Astrocyte of the spinal cord (primary cell): Measurements from ENCODE around the gene PPP1R12B.
"Not testable (repeated sequence)": the region's sequence is repeated elsewhere in the genome, so short reads cannot be mapped to it uniquely, and the experiment has no call there.

Experiments
- DNase-seq: peaks from one replicate; pipeline ENCODE4 v3.0.0; 2011; ENCODE audit warnings: low read depth, low spot score
- H3K4me3 ChIP-seq: 2 replicates; pipeline ENCODE4 v1.5.1; 2011; ENCODE audit warnings: low read depth, mild to moderate bottlenecking, low read length, moderate library complexity
- in situ Hi-C: cut with HindIII; loops from 2 replicates; pipeline ENCODE4 v1.10.0; 2017; ENCODE audit warnings: low sequenced_read_pairs
- TF ChIP-seq, protein P1 (sequence below): IDR thresholded peaks from 2 replicates; pipeline ENCODE4 v1.5.1; 2012; ENCODE audit warnings: low read depth, mild to moderate bottlenecking, low read length, inconsistent platforms

Gene PPP1R12B

DNA sequence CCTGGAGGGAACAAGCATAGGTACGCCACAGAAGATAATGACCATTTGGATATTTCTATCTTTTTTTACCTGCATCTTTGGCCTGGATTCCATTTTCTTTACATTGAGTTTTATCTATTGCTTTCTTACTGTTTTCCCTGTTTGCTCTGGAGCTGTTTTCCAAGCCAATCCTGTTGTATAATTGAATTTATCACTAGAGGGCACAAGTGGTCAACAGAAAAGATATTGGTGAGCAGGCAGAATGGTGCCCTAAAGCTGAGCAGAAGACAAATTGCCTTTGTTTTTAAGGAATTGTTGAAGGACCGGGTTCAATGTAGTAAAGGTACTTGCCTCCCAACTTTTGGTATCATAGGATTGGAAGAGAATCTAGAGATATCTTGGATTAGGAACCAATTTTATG, 152.8 kb downstream of the PPP1R12B start:
- TF ChIP-seq, protein P1, sequence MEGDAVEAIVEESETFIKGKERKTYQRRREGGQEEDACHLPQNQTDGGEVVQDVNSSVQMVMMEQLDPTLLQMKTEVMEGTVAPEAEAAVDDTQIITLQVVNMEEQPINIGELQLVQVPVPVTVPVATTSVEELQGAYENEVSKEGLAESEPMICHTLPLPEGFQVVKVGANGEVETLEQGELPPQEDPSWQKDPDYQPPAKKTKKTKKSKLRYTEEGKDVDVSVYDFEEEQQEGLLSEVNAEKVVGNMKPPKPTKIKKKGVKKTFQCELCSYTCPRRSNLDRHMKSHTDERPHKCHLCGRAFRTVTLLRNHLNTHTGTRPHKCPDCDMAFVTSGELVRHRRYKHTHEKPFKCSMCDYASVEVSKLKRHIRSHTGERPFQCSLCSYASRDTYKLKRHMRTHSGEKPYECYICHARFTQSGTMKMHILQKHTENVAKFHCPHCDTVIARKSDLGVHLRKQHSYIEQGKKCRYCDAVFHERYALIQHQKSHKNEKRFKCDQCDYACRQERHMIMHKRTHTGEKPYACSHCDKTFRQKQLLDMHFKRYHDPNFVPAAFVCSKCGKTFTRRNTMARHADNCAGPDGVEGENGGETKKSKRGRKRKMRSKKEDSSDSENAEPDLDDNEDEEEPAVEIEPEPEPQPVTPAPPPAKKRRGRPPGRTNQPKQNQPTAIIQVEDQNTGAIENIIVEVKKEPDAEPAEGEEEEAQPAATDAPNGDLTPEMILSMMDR, result peak; percentile 38
- DNase-seq, result peak; percentile 43
- in situ Hi-C loops, result no loop called here

DNA sequence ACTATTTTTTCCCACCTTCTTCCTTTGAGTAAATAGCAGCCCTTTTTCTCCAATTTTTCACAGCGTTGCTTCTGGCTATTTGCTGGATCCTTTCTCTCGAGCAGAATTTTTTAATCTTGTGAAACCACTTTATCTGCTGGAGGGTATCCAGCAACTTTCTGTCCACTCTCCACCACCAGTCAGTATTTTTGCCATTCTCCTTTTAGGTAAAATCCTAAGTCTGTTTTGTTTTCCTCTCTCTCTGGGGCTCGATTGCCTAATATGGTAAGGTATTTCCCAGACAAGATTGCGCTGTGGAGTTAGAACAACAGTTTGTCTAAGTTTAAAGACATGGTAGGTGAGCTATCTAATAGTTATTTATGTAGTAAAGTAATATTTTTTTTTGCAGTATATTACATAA, 156.9 kb downstream of the PPP1R12B start:
- TF ChIP-seq, protein P1, result no peak
- peak; percentile 83 for DNase-seq
- in situ Hi-C loops, result no loop called here
- no peak overlapping the region for H3K4me3 ChIP-seq

More for the DNA sequence above, 152.8 kb downstream of the PPP1R12B start:
- H3K4me3 ChIP-seq, result no peak overlapping the region

DNA sequence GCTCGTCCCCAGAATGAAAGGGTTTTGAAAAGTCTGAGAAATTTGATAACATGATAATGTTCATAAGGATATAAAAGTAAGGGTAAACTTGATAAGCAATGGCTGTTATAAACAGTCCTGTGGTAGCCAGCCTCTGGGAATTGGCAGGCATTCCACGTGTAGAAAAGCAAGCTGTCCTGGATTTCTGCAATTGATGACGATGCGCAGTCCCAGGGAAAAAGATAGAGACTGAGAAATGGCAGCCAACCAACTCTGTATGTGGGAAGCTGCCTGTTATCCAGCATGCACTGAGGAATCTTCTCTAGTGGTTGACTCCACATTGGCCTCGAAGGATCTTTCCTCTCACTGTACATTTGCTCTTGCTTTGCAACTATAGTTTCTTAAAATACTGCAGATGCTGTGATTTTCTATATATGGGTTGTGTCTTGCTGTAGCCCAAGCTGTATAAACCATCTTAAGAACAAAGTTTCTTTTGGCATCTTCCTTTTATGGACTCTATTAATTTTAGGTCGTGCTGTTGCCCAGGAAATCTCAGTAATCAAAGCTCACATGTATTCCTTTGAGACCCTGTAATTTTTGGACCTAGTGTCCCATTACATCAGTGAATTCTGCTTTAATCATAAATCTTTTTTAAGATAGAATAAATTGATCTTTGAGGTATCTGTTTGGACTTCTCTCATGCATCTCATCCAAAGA, 157.5 kb downstream of the PPP1R12B start:
- in situ Hi-C loops, H3K4me3 ChIP-seq: not testable (repeated sequence)
- peak; percentile 48 for DNase-seq

DNA sequence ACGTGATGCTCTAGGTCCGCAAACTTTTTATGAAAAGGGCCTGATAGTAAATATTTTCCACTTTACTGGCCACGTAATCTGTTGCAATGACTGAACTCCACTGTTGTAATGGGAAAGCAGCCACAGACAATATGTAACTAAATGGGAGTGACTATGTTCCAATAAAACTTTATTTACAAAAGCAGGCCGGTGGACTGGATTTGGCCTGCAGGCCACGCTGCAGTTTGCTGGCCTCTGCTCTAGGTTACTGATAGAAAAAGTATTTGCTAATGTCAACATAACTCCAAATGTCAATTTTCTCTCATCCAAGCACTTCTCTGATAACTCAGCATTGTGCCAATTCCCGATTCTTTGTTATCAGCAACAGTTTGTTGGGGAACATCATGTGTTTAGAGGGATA, 160.4 kb downstream of the PPP1R12B start:
- H3K4me3 ChIP-seq, in situ Hi-C loops, DNase-seq: not testable (repeated sequence)

DNA sequence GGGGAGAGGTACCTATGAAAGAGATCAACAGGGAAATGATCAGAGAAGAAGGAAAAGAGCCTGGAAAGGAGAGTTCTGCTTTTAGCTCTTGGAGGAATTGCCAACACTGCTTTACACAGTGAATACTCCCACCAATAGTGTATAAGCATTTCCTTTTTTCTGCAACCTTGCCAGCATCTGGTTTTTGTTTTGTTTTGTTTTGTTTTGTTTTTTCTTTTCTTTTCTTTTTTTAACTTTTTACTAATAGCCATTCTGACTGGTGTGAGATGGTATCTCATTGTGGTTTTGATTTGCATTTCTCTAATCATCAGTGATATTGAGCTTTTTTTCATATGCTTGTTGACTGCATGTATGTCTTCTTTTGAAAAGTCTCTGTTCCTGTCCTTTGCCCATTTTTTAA, 165.4 kb downstream of the PPP1R12B start:
- H3K4me3 ChIP-seq, in situ Hi-C loops, DNase-seq: not testable (repeated sequence)

DNA sequence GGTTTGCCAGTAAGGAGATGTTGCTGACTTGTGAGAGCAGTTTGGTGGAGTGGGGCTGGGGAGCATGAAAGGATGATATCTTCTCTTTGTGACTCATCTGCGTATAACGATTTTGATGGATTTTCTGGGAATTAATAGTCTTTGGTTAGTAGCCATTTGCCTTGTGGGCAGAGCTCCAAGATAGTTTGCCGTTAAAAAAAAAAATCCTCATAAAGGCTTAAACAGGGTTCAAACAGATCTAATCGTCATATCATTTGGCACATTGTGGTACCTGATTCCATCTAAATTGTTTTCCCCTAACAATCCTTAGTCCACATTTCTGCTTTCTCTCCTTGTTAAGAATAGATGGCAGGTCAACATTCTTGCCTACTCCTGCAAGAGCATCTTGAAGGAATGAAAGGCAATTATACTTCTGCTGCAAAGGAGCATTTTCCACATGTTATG, 168.0 kb downstream of the PPP1R12B start:
- no peak overlapping the region for H3K4me3 ChIP-seq
- TF ChIP-seq, protein P1, result no peak
- DNase-seq, result no peak
- in situ Hi-C loops, result no loop called here

DNA sequence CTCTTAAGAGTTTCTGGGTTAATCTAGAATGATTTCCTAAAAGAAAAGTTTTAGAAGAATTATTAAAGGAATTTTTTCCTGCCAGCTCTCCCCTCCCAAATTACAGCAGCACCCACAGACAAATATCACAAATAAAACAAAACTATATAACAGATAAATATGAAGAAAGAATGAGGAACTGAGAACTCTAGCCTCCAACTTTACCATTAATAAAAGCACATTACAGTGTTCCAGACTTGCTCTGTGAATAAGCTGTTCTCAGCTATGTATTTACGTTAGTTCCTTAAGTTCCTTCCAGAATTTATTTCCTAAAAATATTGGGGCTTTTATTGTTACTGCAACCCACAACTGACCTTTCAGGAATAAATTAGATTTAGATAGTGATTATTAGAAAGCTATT, 168.6 kb downstream of the PPP1R12B start:
- DNase-seq, H3K4me3 ChIP-seq, in situ Hi-C loops: not testable (repeated sequence)

DNA sequence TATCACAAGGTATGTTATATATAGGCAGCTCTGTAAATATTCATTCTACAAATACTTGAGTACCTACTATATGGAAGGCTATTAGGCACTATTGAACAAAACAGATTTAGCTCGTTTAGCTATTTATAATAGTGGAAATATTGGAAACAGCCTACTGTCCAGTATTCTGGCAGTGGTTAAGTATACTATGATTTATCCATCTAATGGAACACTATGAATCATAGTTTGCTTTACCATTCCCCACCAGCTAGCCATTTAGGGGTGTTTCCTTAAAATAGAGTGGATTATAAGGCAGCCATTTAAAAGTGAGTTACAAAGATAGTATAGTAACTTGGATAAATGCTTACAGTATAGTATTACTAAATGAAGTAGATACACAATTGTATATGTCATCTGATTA, 169.7 kb downstream of the PPP1R12B start:
- H3K4me3 ChIP-seq, in situ Hi-C loops: not testable (repeated sequence)

DNA sequence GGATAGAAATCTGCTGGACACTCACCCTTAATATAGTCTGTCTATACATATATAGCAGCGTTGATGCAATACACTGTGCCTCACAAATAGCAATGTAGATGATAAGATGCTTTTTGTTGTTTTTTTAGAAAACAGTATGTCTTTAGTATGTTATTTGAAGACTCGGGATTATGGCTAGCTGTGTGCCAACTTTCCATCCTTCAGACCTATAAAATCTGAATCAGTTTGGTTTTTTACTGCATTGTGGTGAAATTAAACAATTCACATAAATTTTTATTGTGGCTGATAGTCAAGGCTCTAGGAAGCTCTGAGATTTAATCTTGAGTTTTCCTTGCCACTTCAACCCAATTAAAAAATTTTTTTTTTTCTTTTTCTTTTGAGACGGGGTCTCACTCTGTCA, 170.4 kb downstream of the PPP1R12B start:
- in situ Hi-C loops, H3K4me3 ChIP-seq, DNase-seq: not testable (repeated sequence)

More for the DNA sequence above, 169.7 kb downstream of the PPP1R12B start:
- not testable (repeated sequence) for DNase-seq

DNA sequence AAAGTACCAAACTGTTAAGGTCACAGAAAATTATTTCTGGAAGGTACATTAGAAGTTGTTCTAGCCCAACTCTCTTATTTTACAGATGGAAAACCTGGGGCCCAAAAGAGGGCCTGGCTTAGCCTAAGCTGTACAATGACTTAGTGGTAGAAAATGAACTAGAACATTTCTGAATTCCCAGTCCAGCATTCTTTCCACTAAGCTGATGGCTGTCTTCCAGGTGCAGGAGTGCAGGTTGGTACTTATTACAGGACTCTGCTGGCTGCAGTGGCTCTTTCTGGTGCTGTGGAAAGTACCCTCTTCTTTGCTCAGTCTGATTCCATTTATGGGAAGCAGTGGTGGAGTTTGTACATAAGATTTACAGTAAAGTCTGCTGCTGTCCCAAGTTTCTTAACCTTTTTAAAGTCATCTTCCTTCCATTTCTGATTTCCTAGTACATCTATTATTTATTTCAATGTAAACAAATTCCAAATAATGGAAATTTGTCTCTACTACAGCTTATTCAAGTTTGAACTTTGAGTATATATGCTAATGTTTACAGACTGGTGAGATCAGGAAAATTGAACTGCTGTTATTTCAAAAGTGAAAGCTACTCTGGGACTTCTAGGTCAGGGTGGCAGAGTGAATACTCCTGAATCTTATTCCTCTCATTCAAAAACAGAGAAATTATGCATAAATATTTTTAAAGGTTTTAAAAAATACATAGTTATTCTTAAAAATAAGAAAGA, 171.8 kb downstream of the PPP1R12B start:
- in situ Hi-C loops, H3K4me3 ChIP-seq: not testable (repeated sequence)
- peak; percentile 33 for DNase-seq

DNA sequence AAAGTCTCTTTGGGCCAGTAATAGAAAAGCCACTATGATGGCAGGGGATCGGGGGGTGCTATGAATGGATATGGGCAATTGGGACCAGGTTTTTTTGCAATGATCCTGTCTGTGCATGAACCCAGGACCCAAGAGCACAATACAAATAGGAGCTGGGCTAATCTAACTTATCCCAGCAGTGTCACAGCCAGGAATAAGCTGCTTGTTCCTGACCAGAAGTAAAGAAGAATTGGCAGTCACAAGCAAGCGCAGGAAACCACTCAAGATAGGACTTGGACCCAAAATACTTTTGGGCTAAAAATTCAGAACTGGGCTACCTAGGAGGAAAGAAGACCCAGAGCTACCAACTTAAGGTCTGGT, 172.3 kb downstream of the PPP1R12B start:
- in situ Hi-C loops, H3K4me3 ChIP-seq, DNase-seq: not testable (repeated sequence)

DNA sequence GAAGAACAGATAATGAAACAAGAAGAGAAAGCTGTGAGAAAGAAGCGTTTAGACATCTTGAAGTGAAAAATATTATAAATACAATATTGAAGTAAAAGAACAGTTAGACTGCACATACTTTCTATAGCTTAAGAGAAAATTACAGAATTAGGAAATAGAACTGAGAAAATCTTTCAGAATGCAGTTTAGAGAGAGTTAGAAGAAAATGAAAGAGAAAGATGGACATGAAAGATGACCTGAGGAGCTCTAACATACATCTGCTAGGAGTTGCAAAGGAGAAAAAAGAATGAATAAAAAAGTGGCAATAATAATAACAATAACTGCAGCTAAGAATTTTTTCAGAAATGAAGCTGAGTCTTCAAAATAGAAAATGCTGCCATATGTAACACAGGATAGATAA, 173.0 kb downstream of the PPP1R12B start:
- DNase-seq, in situ Hi-C loops, H3K4me3 ChIP-seq: not testable (repeated sequence)
